AG09319 (cell line): ENCODE results near the gene ACY1.

ENCODE experiments used
- DNase-seq: peaks from one replicate; pipeline ENCODE4 v3.0.0-alpha.2; 2010; ENCODE audit warnings: low read depth; ENCODE audit errors: extremely low read depth
- CTCF ChIP-seq: IDR thresholded peaks from 2 replicates; pipeline ENCODE4 v1.5.1; 2011; ENCODE audit warnings: low read depth, mild to moderate bottlenecking, inconsistent platforms, low read length, moderate library complexity

Gene ACY1

GRCh38 chr3:51938780-51939425 lies 44.4 kb upstream of the ACY1 start:
- no peak for DNase-seq
- TF ChIP-seq CTCF: no peak

DNA sequence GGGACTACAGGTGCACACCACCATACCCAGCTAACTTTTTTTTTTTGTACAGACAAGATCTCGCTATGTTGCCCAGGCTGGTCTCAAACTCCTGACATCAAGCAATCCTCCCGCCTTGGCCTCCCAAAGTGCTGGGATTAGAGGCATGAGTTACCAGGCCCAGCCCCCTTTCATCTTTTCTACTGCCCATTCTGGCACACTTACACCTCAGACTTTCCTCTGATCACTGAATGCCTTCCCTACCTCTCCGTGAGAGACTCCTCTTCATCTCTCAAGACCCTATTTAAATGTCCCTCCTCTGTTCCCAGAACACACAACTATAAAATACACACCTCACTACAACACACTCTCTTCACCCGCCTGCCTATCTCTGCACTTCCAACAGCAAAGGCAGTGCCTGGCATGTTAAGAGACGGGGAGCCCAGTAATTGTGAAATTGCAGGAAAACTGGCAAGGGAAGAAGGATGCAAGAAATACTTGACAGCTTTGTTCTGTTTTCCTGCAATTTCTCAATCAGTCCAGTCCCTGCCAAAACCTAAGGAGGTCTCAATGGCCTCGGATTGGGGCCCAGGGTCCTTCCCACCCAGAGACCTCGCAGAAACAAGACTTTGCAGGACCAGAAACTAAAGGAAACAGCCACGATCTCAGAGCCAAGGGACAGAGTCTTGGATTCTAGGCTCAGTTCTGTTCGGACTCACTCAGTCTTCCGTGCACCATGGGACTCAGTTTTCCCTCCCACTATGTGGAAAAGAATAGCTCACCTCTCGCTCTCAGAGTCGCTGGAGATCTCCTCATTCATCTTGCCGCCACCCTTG lies 42.5 kb upstream of the ACY1 start:
- no peak for TF ChIP-seq CTCF
- no peak for DNase-seq

- no peak for DNase-seq
- TF ChIP-seq CTCF: no peak
These were observed 41.9 kb upstream of the ACY1 start for GRCh38 chr3:51941463-51941797.

DNA sequence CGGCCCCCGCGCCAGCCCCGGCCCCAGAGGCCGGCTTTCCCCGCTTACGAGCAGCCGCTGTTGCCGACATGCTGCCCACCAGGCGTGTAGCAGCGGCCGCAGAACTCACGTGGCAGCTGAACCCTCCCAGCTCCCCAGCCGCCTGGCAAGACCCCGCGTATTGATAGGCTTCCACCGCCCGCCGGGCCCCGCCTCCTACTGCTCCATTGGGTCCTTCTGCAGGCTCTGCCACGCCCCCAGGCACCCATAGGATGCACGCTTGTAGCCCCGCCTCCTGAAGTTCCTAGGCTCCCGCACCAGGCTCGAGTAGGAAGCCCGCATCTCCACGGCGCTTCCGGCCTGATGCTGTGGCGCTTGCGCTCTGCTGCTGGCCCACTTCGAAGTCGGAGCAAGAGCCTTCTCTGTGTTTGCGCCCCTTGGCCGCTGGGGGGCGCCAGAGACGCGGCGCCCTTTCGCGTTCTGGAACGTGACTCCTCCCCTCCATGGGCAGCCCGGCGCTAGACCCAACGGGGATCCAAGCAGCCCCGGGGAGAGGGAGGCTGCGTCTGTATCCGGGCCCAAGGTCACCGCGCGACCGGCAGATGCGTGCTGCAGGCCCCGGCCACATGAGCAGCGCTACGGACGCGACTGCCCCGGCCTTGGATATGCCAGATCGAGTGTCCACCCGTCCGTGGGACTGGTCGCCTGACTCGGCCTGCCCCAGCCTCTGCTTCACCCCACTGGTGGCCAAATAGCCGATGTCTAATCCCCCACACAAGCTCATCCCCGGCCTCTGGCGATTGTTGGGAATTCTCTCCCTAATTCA lies 41.3 kb upstream of the ACY1 start, which contains the start of the genes PARP3 and RRP9:
Gene PARP3 (plus strand): TSS at position 566 of the 805 bp plus-strand sequence. CDS start 993 bp downstream, outside the sequence.
Gene RRP9 (minus strand): TSS at position 107 of the 805 bp plus-strand sequence. CDS start 37 bp downstream, at position 70.
- TF ChIP-seq CTCF: no peak; the same call in none of the 2 replicates
- DNase-seq: peak; percentile 100

DNA sequence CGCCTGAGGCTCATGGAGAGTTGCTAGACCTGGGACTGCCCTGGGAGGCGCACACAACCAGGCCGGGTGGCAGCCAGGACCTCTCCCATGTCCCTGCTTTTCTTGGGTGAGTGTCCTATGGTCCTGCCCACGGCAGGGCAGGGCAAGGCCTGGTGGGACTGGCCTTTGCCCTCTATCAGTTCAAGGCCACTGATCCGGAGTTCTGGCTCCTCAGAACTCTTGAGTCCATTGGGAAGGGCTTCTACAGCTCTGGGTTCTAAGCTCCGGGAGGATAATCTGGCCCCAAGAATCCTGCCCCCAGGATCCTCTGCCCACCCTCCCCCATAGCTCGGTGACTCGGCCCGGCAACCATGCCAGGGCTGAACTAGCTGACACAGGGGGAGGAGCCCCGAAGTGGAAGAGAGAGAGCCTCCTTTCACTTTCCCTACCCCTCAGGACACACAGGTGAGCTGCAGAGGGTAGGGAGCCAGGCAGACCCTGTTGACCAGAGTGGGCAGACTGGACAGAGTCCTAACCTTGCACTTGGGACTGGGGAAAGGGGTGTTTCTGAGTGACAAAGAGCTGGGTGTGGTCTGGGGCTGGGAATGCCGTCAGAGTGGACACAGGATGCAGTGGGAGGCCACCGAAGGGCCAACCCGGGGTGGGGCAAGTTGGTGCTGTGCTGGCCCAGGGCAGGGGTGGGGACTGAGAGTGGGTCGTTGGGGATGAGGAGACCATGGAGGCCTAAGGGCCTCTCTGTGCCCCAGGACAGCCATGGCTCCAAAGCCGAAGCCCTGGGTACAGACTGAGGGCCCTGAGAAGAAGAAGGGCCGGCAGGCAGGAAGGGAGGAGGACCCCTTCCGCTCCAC lies 40.5 kb upstream of the ACY1 start:
- DNase-seq: peak; percentile 23

More for the DNA sequence above, 40.5 kb upstream of the ACY1 start:
- TF ChIP-seq CTCF: no peak
